Activated CD4-positive, alpha-beta T cell treated with anti-CD3 and anti-CD28 coated beads, Interleukin-2, amount 10 ng/mL, durations not matched to agents 24 days and 14 days (primary cell): ENCODE data around the gene RABGEF1. TPM values are rescaled to one million over a fixed set of nuclear protein-coding genes. Genes with fewer than 3 reads are reported as not detected.
"Not testable (repeated sequence)": the region's sequence is repeated elsewhere in the genome, so short reads cannot be mapped to it uniquely, and the experiment has no call there.

Experiments used
- DNase-seq: peaks from one replicate; pipeline ENCODE4 v3.0.0; 2022
- H3K27ac Mint-ChIP-seq: one replicate; pipeline ENCODE4 v1.8.0; 2022; ENCODE audit warnings: mild to moderate bottlenecking, mixed read lengths
- H3K27me3 Mint-ChIP-seq: one replicate; pipeline ENCODE4 v1.8.0; 2022; ENCODE audit warnings: mixed read lengths
- H3K36me3 Mint-ChIP-seq: one replicate; pipeline ENCODE4 v1.8.0; 2022; ENCODE audit warnings: low read depth, mild to moderate bottlenecking, mixed read lengths
- H3K4me1 Mint-ChIP-seq: one replicate; pipeline ENCODE4 v1.8.0; 2021; ENCODE audit warnings: mixed read lengths
- H3K4me3 Mint-ChIP-seq: one replicate; pipeline ENCODE4 v1.8.0; 2022; ENCODE audit warnings: mild to moderate bottlenecking, moderate library complexity, mixed read lengths
- H3K9me3 Mint-ChIP-seq: one replicate; pipeline ENCODE4 v1.8.0; 2021; ENCODE audit warnings: mixed read lengths
- intact Hi-C: fragments of 100-400 bp; cut with micrococcal nuclease; formaldehyde crosslinking; loops from one replicate; pipeline ENCODE4 v1.15.1; 2023
- total RNA-seq: library from RNA; stranded (reverse); gene quantifications from 2 replicates; pipeline ENCODE4 v1.2.3, GENCODE V29; 2022

Gene RABGEF1
- total RNA-seq, result 23.6 and 23.8 TPM in 2 replicates

- Mint-ChIP-seq H3K36me3 (peaks cover 27% of the 10 kb centered on the region), H3K4me1 (peaks cover 26% of the 10 kb centered on the region), H3K27ac (peak within 1 kb of the TSS; percentile 97), H3K9me3 (peaks cover 7% of the 10 kb centered on the region), H3K4me3 (peak within 1 kb of the TSS; percentile 97), H3K27me3 (no peaks in the 10 kb centered on the region)
- DNase-seq, result peak; percentile 100
- intact Hi-C loops, result loop anchor here (1.0 to 5.0 kb wide), 10 partner anchors 19 to 256 kb away; partner anchors contain the start of genes KCTD7, TMEM248 and TYW1
Measured at GRCh38 chr7:66740302-66740979, at the start of gene RABGEF1. Gene RABGEF1, plus strand, starts transcription at chr7:66740733. Its CDS starts 31,167 bp downstream, at chr7:66771900.

- Mint-ChIP-seq H3K4me1 (no peaks in the 10 kb centered on the region), H3K4me3 (no peak overlapping the region), H3K36me3 (peaks cover 2% of the 10 kb centered on the region), H3K27me3 (no peaks in the 10 kb centered on the region), H3K27ac (no peak overlapping the region), H3K9me3 (peaks cover 2% of the 10 kb centered on the region)
- intact Hi-C loops, result no loop called here
- DNase-seq, result no peak
Measured at GRCh38 chr7:66693331-66693730, 47.2 kb upstream of the RABGEF1 start.

GRCh38 chr7:66694286-66694685 lies 46.2 kb upstream of the RABGEF1 start:
- H3K9me3 Mint-ChIP-seq, result no peaks in the 10 kb centered on the region
- no peak for DNase-seq
- no peaks in the 10 kb centered on the region for H3K36me3 Mint-ChIP-seq
- H3K4me3 Mint-ChIP-seq, result no peak overlapping the region
- no peaks in the 10 kb centered on the region for H3K4me1 Mint-ChIP-seq
- H3K27ac Mint-ChIP-seq, result no peak overlapping the region
- intact Hi-C loops, result no loop called here
- no peaks in the 10 kb centered on the region for H3K27me3 Mint-ChIP-seq

GRCh38 chr7:66695417-66695816 lies 45.1 kb upstream of the RABGEF1 start:
- H3K36me3 Mint-ChIP-seq, H3K4me1 Mint-ChIP-seq, DNase-seq, H3K27me3 Mint-ChIP-seq, H3K4me3 Mint-ChIP-seq, intact Hi-C loops, H3K9me3 Mint-ChIP-seq: not testable (repeated sequence)
- H3K27ac Mint-ChIP-seq, result peak overlapping the region; percentile 26

- H3K27ac Mint-ChIP-seq, H3K36me3 Mint-ChIP-seq, H3K9me3 Mint-ChIP-seq, H3K4me3 Mint-ChIP-seq, intact Hi-C loops, H3K4me1 Mint-ChIP-seq, DNase-seq, H3K27me3 Mint-ChIP-seq: not testable (repeated sequence)
Measured at GRCh38 chr7:66696134-66696533, 44.4 kb upstream of the RABGEF1 start.

- no peak for DNase-seq
- Mint-ChIP-seq H3K4me3 (no peak overlapping the region), H3K36me3 (peaks cover 2% of the 10 kb centered on the region), H3K27ac (no peak overlapping the region), H3K9me3 (no peaks in the 10 kb centered on the region), H3K4me1 (no peaks in the 10 kb centered on the region), H3K27me3 (no peaks in the 10 kb centered on the region)
- intact Hi-C loops, result no loop called here
Measured at GRCh38 chr7:66696774-66697191, 43.8 kb upstream of the RABGEF1 start.

- H3K27me3 Mint-ChIP-seq, result no peaks in the 10 kb centered on the region
- H3K4me1 Mint-ChIP-seq, result no peaks in the 10 kb centered on the region
- H3K27ac Mint-ChIP-seq, result no peak overlapping the region
- no peak for DNase-seq
- intact Hi-C loops, result no loop called here
- no peak overlapping the region for H3K4me3 Mint-ChIP-seq
- H3K9me3 Mint-ChIP-seq, result no peaks in the 10 kb centered on the region
- H3K36me3 Mint-ChIP-seq, result peaks cover 2% of the 10 kb centered on the region
Measured at GRCh38 chr7:66697449-66698438, 42.8 kb upstream of the RABGEF1 start.

GRCh38 chr7:66698652-66699205 lies 41.8 kb upstream of the RABGEF1 start:
- H3K27ac Mint-ChIP-seq, result no peak overlapping the region
- H3K36me3 Mint-ChIP-seq, result peaks cover 2% of the 10 kb centered on the region
- no peaks in the 10 kb centered on the region for H3K9me3 Mint-ChIP-seq
- H3K4me1 Mint-ChIP-seq, result no peaks in the 10 kb centered on the region
- no peak for DNase-seq
- H3K4me3 Mint-ChIP-seq, result no peak overlapping the region
- intact Hi-C loops, result no loop called here
- no peaks in the 10 kb centered on the region for H3K27me3 Mint-ChIP-seq

- Mint-ChIP-seq H3K4me1 (no peaks in the 10 kb centered on the region), H3K36me3 (peaks cover 2% of the 10 kb centered on the region), H3K27ac (no peak overlapping the region), H3K9me3 (no peaks in the 10 kb centered on the region), H3K4me3 (no peak overlapping the region), H3K27me3 (no peaks in the 10 kb centered on the region)
- intact Hi-C loops, result no loop called here
- DNase-seq, result no peak
Measured at GRCh38 chr7:66699998-66700397, 40.5 kb upstream of the RABGEF1 start.

- DNase-seq, result no peak
- intact Hi-C loops, result no loop called here
- no peak overlapping the region for H3K27ac Mint-ChIP-seq
Measured at GRCh38 chr7:66700633-66701131, 39.9 kb upstream of the RABGEF1 start.

GRCh38 chr7:66707825-66708224 lies 32.7 kb upstream of the RABGEF1 start:
- DNase-seq, result no peak
- no peaks in the 10 kb centered on the region for H3K4me1 Mint-ChIP-seq
- H3K4me3 Mint-ChIP-seq, result no peak overlapping the region
- intact Hi-C loops, result no loop called here
- H3K27me3 Mint-ChIP-seq, result no peaks in the 10 kb centered on the region
- H3K27ac Mint-ChIP-seq, result no peak overlapping the region
- no peaks in the 10 kb centered on the region for H3K9me3 Mint-ChIP-seq
- peaks cover 4% of the 10 kb centered on the region for H3K36me3 Mint-ChIP-seq

More at GRCh38 chr7:66700633-66701131, 39.9 kb upstream of the RABGEF1 start:
- Mint-ChIP-seq H3K4me1 (no peaks in the 10 kb centered on the region), H3K36me3 (peaks cover 2% of the 10 kb centered on the region), H3K27me3 (no peaks in the 10 kb centered on the region), H3K9me3 (no peaks in the 10 kb centered on the region), H3K4me3 (no peak overlapping the region)

- H3K27ac Mint-ChIP-seq, H3K4me1 Mint-ChIP-seq, H3K27me3 Mint-ChIP-seq, DNase-seq, intact Hi-C loops, H3K4me3 Mint-ChIP-seq: not testable (repeated sequence)
- H3K36me3 Mint-ChIP-seq, result peaks cover 24% of the 10 kb centered on the region
- H3K9me3 Mint-ChIP-seq, result peaks cover 12% of the 10 kb centered on the region
Measured at GRCh38 chr7:66710752-66711151, 29.8 kb upstream of the RABGEF1 start.

GRCh38 chr7:66713687-66714086 lies 26.8 kb upstream of the RABGEF1 start:
- H3K27ac Mint-ChIP-seq, result no peak overlapping the region
- peaks cover 12% of the 10 kb centered on the region for H3K9me3 Mint-ChIP-seq
- H3K4me3 Mint-ChIP-seq, result no peak overlapping the region
- intact Hi-C loops, result no loop called here
- H3K27me3 Mint-ChIP-seq, result no peaks in the 10 kb centered on the region
- no peaks in the 10 kb centered on the region for H3K4me1 Mint-ChIP-seq
- peaks cover 24% of the 10 kb centered on the region for H3K36me3 Mint-ChIP-seq
- DNase-seq, result no peak

GRCh38 chr7:66716634-66717033 lies 23.9 kb upstream of the RABGEF1 start:
- H3K27me3 Mint-ChIP-seq, DNase-seq, H3K27ac Mint-ChIP-seq, H3K4me1 Mint-ChIP-seq, H3K4me3 Mint-ChIP-seq, intact Hi-C loops: not testable (repeated sequence)
- H3K36me3 Mint-ChIP-seq, result peaks cover 24% of the 10 kb centered on the region
- peaks cover 12% of the 10 kb centered on the region for H3K9me3 Mint-ChIP-seq
